Prostate gland (tissue), 2 donors: ENCODE measurements around the gene GRPR.

Source experiments
- POLR2A ChIP-seq: fragments of 450-650 bp; IDR thresholded peaks from one replicate; pipeline ENCODE4 v1.6.1; 2016; ENCODE audit warnings: antibody characterized with exemption, mild to moderate bottlenecking
- TF ChIP-seq, protein P1 (sequence below), 4 experiments: fragments of 200-600 bp in 2 of 4; fragments of 450-650 bp in 2 of 4; sonication (generic) in 2 of 4; IDR thresholded peaks; 1 replicate in 3 of 4; 2 replicates in 1 of 4; pipeline ENCODE4 v1.5.1; 2016 to 2019; ENCODE audit warnings: antibody characterized with exemption in 4 of 4, mild to moderate bottlenecking in 2 of 4, moderate library complexity in 2 of 4

DNA sequence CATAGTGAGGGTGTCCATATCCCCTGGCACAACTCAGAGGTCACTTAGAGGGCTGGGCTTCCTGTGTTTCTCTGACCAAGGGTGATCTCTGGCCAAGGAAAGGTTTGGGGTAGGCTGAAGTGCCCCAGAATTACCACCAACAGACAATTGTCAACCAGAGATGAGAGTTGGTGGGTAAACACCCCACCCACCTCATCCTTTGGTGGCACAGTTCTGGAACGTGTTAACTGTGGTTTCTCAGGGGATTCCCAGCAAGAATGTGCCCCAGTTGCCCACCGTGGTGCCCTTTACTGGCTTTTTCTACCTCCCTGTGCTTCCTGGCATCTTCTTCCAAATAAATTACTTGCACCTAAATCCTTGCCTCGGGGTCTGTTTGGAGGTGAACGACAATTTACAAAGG lies 17.1 kb downstream of the GRPR start:
- TF ChIP-seq, protein P1, sequence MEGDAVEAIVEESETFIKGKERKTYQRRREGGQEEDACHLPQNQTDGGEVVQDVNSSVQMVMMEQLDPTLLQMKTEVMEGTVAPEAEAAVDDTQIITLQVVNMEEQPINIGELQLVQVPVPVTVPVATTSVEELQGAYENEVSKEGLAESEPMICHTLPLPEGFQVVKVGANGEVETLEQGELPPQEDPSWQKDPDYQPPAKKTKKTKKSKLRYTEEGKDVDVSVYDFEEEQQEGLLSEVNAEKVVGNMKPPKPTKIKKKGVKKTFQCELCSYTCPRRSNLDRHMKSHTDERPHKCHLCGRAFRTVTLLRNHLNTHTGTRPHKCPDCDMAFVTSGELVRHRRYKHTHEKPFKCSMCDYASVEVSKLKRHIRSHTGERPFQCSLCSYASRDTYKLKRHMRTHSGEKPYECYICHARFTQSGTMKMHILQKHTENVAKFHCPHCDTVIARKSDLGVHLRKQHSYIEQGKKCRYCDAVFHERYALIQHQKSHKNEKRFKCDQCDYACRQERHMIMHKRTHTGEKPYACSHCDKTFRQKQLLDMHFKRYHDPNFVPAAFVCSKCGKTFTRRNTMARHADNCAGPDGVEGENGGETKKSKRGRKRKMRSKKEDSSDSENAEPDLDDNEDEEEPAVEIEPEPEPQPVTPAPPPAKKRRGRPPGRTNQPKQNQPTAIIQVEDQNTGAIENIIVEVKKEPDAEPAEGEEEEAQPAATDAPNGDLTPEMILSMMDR (IDR thresholded peaks at IDR 0.05), result no peak
- no peak for TF ChIP-seq POLR2A
